PC-9 (cell line): ENCODE measurements around the gene CRABP2. TPM values are rescaled to one million over a fixed set of nuclear protein-coding genes. Genes with fewer than 3 reads are reported as not detected.
A peak's percentile ranks its signal among the peaks of the same experiment; 100 is the strongest.

ENCODE experiments used
- BruUV-seq: library from RNA; stranded (reverse); fragments of 400-500 nt; replicated peaks from 2 replicates; lab custom pipeline; 2021; lab: Mats Ljungman, UMichigan
- CTCF ChIA-PET: fragments of 300-600 bp; sonication (Branson Sonifier 250); formaldehyde crosslinking; loops from one replicate; lab custom pipeline; 2022; ENCODE audit warnings: antibody characterized with exemption; lab: Charles Lee
- POLR2A ChIA-PET: fragments of 300-600 bp; sonication (Branson Sonifier 250); formaldehyde crosslinking; loops from one replicate; lab custom pipeline; 2022; ENCODE audit warnings: antibody characterized with exemption; ENCODE audit not compliant: unreplicated experiment; lab: Charles Lee
- DNase-seq, 2 experiments: peaks; one replicate each; pipeline versions ENCODE4 v3.0.0 to v3.0.0-alpha.2; 2015 to 2022; ENCODE audit warnings: mixed read lengths in 1 of 2
- H2AFZ ChIP-seq: fragments of 200-600 bp; sonication (generic); 2 replicates; pipeline ENCODE4 v1.8.1; 2017; ENCODE audit warnings: antibody characterized with exemption
- H3F3A ChIP-seq: fragments of 200-600 bp; sonication (generic); 2 replicates; pipeline ENCODE4 v1.8.1; 2017; ENCODE audit warnings: antibody characterized with exemption, mild to moderate bottlenecking, low read depth; ENCODE audit not compliant: insufficient read depth
- H3K27ac ChIP-seq: fragments of 200-600 bp; sonication (generic); 2 replicates; pipeline ENCODE4 v1.6.1; 2016; ENCODE audit warnings: mixed run types
- H3K27me3 ChIP-seq: fragments of 200-600 bp; sonication (generic); 2 replicates; pipeline ENCODE4 v1.6.1; 2016; ENCODE audit warnings: low read depth, mixed run types; ENCODE audit not compliant: insufficient read depth
- H3K36me3 ChIP-seq: fragments of 200-600 bp; sonication (generic); 2 replicates; pipeline ENCODE4 v1.6.1; 2016; ENCODE audit warnings: low read depth, mixed run types
- H3K4me1 ChIP-seq: fragments of 200-600 bp; sonication (generic); replicated peaks from 2 replicates; pipeline ENCODE4 v1.6.1; 2016; ENCODE audit warnings: mixed run types; ENCODE audit not compliant: insufficient read depth
- H3K4me2 ChIP-seq: fragments of 200-600 bp; sonication (generic); 2 replicates; pipeline ENCODE4 v1.6.1; 2017; ENCODE audit warnings: mixed run types
- H3K4me3 ChIP-seq: fragments of 200-600 bp; sonication (generic); 2 replicates; pipeline ENCODE4 v1.6.1; 2016; ENCODE audit warnings: mixed run types
- H3K79me2 ChIP-seq: fragments of 200-600 bp; sonication (generic); 2 replicates; pipeline ENCODE4 v1.6.1; 2017; ENCODE audit warnings: low read depth, mixed run types
- H3K9me2 ChIP-seq: fragments of 200-600 bp; sonication (generic); 2 replicates; pipeline ENCODE4 v1.8.1; 2017; ENCODE audit warnings: mild to moderate bottlenecking; ENCODE audit not compliant: insufficient read depth
- H3K9me3 ChIP-seq: fragments of 200-600 bp; sonication (generic); 2 replicates; pipeline ENCODE4 v1.8.1; 2016; ENCODE audit warnings: low read depth; ENCODE audit not compliant: insufficient read depth
- H4K20me1 ChIP-seq: fragments of 200-600 bp; sonication (generic); 2 replicates; pipeline ENCODE4 v1.8.1; 2017; ENCODE audit not compliant: insufficient read depth
- CTCF ChIP-seq: fragments of 200-600 bp; sonication (generic); conservative IDR thresholded peaks from 2 replicates; pipeline ENCODE4 v1.6.1; 2017; ENCODE audit warnings: mixed run types, antibody characterized with exemption, mild to moderate bottlenecking, moderate library complexity
- EZH2 ChIP-seq: fragments of 200-600 bp; sonication (generic); IDR thresholded peaks from 2 replicates; pipeline ENCODE4 v1.8.0; 2017; ENCODE audit warnings: antibody characterized with exemption, low read depth
- intact Hi-C: fragments of 100-400 bp; cut with micrococcal nuclease; formaldehyde crosslinking; loops from one replicate; pipeline ENCODE4 v1.10.0; 2022; ENCODE audit not compliant: unreplicated experiment
- total RNA-seq: library from RNA; stranded (reverse); gene quantifications from 2 replicates; pipeline ENCODE4 v1.2.3, GENCODE V29; 2021

CRABP2 gene
- total RNA-seq, 1 experiment from 2014 or later, result 142 TPM

- Histone ChIP-seq H4K20me1 (no peaks in the 10 kb centered on the region), H3K27ac (peak overlapping the region; percentile 94), H3K27me3 (no peaks in the 10 kb centered on the region), H3K4me2 (peak overlapping the region; percentile 95), H3F3A (peaks cover 55% of the 10 kb centered on the region), H3K4me3 (peak overlapping the region; percentile 54), H3K79me2 (no peaks in the 10 kb centered on the region), H3K9me3 (no peaks in the 10 kb centered on the region), H3K36me3 (no peaks in the 10 kb centered on the region), H3K9me2 (no peaks in the 10 kb centered on the region), H2AFZ (no peak overlapping the region), H3K4me1 (peaks cover 59% of the 10 kb centered on the region)
- no peak for TF ChIP-seq CTCF
- no peak for TF ChIP-seq EZH2
- ChIA-PET POLR2A (interaction anchor here (0.5 to 1.3 kb wide), 8 partner anchors 9 to 480 kb away, joined by 3 to 26 read pairs (median 6); partner anchors contain the start of genes CRABP2, ISG20L2, METTL25B and MRPL24), CTCF (interaction anchor here (1.2 to 6.3 kb wide), 2 partner anchors 12 to 29 kb away, joined by 6 to 109 read pairs; partner anchors contain the start of gene CRABP2)
- intact Hi-C loops, result loop anchor here (1.0 to 10.0 kb wide), 5 partner anchors 12 to 442 kb away; partner anchors contain the start of genes CRABP2, ETV3, HDGF and MEF2D
- TSS peak; percentile 34 for BruUV-seq
- DNase-seq, result peak; percentile 89 to 95
Observed at GRCh38 chr1:156692925-156693847, 12.2 kb downstream of the CRABP2 start.

GRCh38 chr1:156692441-156692924 lies 12.9 kb downstream of the CRABP2 start:
- H3K4me3 ChIP-seq, result peak overlapping the region; percentile 54; the same call in 1 of the 2 replicates
- DNase-seq, result no peak
- H3K27me3 ChIP-seq, result no peaks in the 10 kb centered on the region
- H3K4me2 ChIP-seq, result peak overlapping the region; percentile 95
- ChIA-PET POLR2A (interaction anchor here (0.5 to 1.2 kb wide), 6 partner anchors 10 to 480 kb away, joined by 3 to 28 read pairs (median 6); partner anchors contain the start of genes CRABP2, ISG20L2, METTL25B and PMF1), CTCF (interaction anchor here (1.0 to 6.3 kb wide), 3 partner anchors 12 to 65 kb away, joined by 5 to 109 read pairs (median 9); partner anchors contain the start of gene CRABP2)
- H3K9me2 ChIP-seq, result no peaks in the 10 kb centered on the region
- H3K4me1 ChIP-seq, result peaks cover 59% of the 10 kb centered on the region
- intact Hi-C loops, result loop anchor here (2.0 to 10.0 kb wide), 4 partner anchors 58 to 442 kb away; partner anchors contain the start of genes ETV3, HDGF, MEF2D and PRCC
- H2AFZ ChIP-seq, result no peak overlapping the region
- no peaks in the 10 kb centered on the region for H3K36me3 ChIP-seq
- peaks cover 55% of the 10 kb centered on the region for H3F3A ChIP-seq
- BruUV-seq, result no TSS peak
- H3K9me3 ChIP-seq, result no peaks in the 10 kb centered on the region
- no peak for TF ChIP-seq CTCF
- no peak for TF ChIP-seq EZH2
- H4K20me1 ChIP-seq, result no peaks in the 10 kb centered on the region
- H3K27ac ChIP-seq, result peak overlapping the region; percentile 94
- H3K79me2 ChIP-seq, result no peaks in the 10 kb centered on the region
